HTR-8/SVneo (cell line): Measurements from ENCODE around the gene TUFT1.

ENCODE experiments used
- DNase-seq: peaks from one replicate; pipeline ENCODE4 v3.0.0; 2011; ENCODE audit warnings: low spot score, mixed read lengths; ENCODE audit not compliant: insufficient read length
- FAIRE-seq: peaks from 2 replicates; lab custom pipeline; 2011; peaks lifted over from hg19 to GRCh38; lab: Jason Lieb, UNC

Gene TUFT1, protein sequence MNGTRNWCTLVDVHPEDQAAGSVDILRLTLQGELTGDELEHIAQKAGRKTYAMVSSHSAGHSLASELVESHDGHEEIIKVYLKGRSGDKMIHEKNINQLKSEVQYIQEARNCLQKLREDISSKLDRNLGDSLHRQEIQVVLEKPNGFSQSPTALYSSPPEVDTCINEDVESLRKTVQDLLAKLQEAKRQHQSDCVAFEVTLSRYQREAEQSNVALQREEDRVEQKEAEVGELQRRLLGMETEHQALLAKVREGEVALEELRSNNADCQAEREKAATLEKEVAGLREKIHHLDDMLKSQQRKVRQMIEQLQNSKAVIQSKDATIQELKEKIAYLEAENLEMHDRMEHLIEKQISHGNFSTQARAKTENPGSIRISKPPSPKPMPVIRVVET

GRCh38 chr1:151540021-151540981 lies at the start of gene TUFT1:
TSS of gene TUFT1 (plus strand) at chr1:151540309. CDS start at chr1:151540367, 58 bp downstream.
- peak; percentile 52 for FAIRE-seq

GRCh38 chr1:151491641-151492040 lies 48.5 kb upstream of the TUFT1 start:
- FAIRE-seq = no peak
- DNase-seq = no peak

More at GRCh38 chr1:151540021-151540981, at the start of gene TUFT1:
- peak; percentile 81 for DNase-seq

- DNase-seq = no peak
- FAIRE-seq = no peak
Measured at GRCh38 chr1:151492120-151492519, 48.0 kb upstream of the TUFT1 start.

- FAIRE-seq (no peak), DNase-seq (no peak)
Measured at GRCh38 chr1:151493042-151493441, 47.1 kb upstream of the TUFT1 start.

- FAIRE-seq (no peak), DNase-seq (peak; percentile 72)
Measured at GRCh38 chr1:151494741-151495281, 45.3 kb upstream of the TUFT1 start.

DNA sequence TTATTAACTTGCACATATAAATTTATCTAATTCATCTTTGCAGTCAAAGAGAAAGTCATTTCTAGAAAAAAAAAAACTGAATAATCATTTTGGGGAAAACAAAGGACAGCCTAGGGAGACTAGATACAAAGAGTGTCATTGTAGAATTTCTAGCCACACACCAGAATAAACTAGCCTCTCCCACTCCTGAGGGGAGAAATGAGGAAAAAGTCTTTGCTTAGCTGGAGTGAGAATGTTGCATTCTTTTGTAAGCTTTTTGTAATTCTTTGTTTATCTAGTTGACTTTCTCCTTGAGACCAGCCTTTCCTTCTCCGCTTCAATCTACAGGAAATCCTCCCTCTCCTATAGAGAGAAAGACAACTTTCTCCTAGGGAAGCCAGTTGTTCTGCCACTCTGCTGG lies 44.8 kb upstream of the TUFT1 start:
- FAIRE-seq (no peak), DNase-seq (no peak)

DNA sequence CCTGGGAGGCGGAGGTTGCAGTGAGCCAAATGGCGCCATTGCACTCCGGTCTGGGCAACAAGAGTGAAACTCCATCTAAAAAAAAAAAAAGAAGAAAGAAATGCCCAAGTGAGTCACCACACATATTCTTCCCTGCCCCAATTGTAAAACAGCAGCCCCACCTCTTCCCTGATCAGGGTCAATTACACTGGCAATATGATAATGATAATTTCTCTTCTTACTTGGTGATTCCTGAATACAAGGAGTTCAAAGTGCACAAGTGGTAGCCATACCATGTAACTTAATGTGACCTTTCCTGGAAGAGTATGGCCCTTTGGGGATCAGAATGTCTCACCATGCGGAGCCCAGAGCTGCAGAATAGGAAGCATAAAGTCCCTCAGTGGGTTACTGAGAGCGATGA lies 40.7 kb upstream of the TUFT1 start:
- FAIRE-seq (no peak), DNase-seq (no peak)

DNA sequence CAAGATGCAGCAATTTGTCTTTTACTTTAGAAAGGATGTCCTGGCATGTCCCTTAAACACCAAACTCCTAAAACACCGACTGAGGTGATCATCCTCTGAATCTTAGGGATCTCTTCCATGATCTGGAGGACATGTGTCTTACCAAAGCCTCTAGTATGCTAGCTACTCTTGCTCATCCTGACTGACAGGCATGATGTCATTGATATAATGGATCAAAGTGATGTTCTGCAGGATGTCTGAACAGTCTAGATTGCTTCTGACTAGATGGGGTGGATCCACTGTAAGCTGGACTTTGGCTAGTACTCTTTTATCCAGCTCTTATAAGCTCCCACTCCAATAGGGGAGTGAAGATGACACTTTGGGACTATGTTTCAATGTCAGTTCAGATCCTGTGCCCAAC lies 40.2 kb upstream of the TUFT1 start:
- FAIRE-seq = no peak
- DNase-seq = no peak

DNA sequence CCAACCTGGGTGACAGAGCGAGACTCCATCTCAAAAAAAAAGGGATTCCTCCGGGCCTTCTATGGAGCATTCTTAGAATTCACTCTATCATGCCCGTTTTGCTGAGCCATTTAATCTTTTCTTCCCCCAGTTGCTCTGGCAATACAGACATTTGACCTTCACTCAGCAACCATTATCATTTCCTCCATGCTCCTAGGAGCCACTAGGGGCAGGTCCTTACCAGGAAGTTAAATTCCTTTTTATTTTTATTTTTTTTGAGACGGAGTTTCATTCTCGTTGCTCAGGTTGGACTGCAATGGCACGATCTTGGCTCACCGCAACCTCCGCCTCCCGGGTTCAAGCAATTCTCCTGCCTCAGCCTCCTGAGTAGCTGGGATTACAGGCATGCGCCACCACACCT lies 38.6 kb upstream of the TUFT1 start:
- DNase-seq (no peak), FAIRE-seq (no peak)

DNA sequence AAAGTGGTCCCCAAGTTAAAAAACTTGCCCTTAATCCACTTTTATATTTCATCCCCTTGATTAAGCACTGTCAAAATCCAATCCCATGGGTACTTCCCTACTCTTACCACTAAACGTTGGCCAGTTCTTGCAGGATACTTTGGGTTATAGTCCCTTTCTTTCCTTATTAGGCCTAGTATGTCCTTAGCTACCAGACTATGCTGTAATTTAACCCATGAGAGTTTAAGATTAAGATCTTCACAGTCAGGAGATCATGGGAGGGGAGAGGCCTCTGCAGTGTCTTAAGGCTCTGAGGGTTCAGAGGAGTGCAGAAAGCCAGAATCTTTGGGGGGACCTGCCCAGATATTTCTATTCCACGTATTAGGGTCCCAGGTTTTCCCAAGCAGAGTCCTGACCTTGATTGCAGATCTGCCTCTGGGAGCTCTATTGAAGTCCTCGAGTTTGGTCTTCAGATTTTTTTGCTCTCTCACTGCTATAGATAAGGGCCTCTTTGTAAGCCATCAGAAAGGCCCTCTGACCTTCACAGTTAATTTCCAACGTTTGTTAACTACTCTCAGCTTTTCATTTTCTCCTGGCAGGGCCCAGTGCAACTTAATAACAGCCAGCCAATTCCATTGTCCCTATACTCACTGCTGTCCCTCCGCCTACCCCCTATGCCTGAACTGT lies 37.9 kb upstream of the TUFT1 start:
- FAIRE-seq = no peak
- DNase-seq = no peak

DNA sequence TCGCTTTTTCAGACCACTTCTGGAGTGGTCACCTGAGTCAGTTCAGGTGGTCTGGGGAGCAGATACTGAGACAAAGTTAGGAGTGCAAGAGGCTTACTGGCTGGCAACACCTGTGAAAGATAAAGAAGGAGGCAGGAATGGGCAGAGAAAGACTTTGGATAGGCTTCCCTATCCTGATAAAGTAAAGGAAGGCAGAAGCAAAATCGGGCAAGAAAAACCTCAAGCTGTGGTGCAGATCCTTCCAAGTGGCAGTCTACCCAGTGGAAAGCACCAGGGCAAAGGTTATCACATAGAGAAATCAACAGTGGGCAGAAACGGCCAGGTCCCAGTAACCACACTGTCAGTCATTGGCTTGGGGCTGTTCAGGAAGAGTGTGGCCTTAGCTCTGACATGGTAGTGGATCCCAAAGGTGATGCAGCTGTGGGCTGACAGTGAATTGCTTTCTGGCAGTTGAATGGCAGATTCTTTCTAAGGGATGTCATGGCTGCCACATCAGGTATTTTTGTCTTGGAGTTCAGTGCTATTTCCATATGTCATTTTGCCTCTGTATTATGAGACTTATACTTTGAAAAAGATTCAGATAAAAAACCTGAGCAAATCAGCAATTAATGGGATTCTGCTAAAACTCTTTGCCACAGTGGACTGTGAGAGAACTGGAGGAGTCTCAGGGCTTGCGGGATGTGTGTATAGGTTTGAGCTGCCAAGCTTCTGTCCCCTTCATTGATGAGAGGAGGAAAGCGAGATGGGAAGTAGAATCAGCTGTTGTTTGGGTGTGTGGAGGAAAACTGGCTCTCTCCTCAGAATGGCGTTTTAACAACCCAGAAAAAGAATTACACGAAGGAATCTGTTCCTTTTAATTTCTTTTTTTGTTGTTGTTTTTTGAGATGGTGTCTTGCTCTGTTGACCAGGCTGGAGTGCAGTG lies 37.0 kb upstream of the TUFT1 start:
- no peak for FAIRE-seq
- no peak for DNase-seq

- DNase-seq (no peak), FAIRE-seq (no peak)
Measured at GRCh38 chr1:151504252-151504651, 35.9 kb upstream of the TUFT1 start.

GRCh38 chr1:151504759-151505158 lies 35.4 kb upstream of the TUFT1 start:
- FAIRE-seq = no peak

GRCh38 chr1:151508833-151509232 lies 31.3 kb upstream of the TUFT1 start:
- no peak for FAIRE-seq
- no peak for DNase-seq

More at GRCh38 chr1:151504759-151505158, 35.4 kb upstream of the TUFT1 start:
- DNase-seq = no peak

- DNase-seq = no peak
- no peak for FAIRE-seq
Measured at GRCh38 chr1:151509350-151510019, 30.6 kb upstream of the TUFT1 start.

DNA sequence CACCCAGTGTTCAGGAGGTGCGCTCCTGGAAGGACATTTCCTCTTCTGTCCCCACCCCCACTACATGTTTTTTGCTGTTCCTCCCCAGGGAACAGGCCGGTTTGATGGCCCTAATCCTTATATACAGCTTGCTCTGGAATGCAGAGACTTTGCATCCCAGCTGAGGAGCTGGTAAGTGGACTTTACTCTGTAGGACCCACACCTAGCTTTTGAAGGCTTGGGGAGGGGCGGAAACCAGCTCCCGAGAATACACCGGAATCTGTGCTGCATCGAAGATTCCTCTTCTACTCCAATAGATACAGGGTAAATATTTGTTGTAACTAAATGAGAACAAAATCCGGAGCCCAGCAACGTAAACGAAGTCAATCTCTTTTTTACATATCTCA lies 30.1 kb upstream of the TUFT1 start:
- FAIRE-seq (no peak), DNase-seq (no peak)

DNA sequence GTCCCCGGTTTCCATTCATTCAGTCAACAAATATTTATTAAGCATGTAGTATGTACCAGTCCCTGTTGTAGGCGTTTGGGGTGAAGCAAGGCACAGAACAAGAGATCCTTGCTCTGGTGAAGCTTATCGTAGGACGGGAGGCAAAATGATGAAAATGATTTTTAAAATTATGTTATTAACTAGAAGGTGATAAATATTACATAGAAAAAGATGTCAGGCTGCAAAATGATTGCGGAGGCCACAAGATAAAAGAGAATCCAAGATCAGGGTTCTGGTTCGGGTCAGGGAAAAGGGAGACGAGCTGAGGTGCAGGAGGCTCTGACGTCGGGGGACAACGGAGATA lies 29.5 kb upstream of the TUFT1 start:
- FAIRE-seq (no peak), DNase-seq (no peak)

DNA sequence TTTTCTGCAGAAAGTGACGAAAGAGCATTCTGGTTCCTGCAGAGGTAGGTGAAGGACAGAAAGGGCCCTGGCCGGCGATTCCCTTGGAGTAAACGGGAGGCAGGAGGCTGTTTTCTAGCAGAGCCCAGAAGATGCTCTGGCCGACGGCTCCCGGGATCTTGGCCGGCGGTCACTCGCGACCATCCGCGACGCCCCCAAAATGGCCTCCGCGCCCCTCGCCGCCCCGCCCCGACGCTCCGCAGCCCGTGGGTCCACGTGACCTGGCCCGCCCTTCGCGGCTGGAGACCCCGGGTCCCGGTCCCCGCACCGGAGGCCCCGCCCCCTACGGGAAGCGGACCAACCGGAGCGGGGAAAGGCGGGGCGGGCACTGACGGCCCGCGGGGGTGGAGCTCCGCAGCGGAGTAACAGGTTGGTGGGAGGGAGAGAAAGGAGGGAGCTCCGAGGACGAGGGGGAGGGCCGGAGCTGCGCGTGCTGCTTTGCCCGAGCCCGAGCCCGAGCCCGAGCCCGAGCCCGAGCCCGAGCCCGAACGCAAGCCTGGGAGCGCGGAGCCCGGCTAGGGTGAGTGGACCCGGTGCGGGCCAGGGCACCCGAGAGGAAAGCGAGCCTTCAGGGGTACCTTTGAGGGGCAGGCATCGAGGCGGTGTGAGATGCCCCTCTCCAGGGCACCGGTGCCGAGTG lies 29.0 kb upstream of the TUFT1 start, which contains the start of gene CGN:
TSS of gene CGN (plus strand) at position 431 of the 679 bp plus-strand sequence. CDS start 7,133 bp downstream, outside the sequence.
- peak; percentile 68 for DNase-seq
- peak; percentile 75 for FAIRE-seq
